ENCODE data around the gene TCEAL1. TPM values are rescaled to one million over a fixed set of nuclear protein-coding genes. Genes with fewer than 3 reads are reported as not detected.
"Not testable (repeated sequence)": the region's sequence is repeated elsewhere in the genome, so short reads cannot be mapped to it uniquely, and the experiment has no call there.

TCEAL1 gene
- total and polyA plus RNA-seq, 4 donors: 37.0 to 258 (median 147) TPM

DNA sequence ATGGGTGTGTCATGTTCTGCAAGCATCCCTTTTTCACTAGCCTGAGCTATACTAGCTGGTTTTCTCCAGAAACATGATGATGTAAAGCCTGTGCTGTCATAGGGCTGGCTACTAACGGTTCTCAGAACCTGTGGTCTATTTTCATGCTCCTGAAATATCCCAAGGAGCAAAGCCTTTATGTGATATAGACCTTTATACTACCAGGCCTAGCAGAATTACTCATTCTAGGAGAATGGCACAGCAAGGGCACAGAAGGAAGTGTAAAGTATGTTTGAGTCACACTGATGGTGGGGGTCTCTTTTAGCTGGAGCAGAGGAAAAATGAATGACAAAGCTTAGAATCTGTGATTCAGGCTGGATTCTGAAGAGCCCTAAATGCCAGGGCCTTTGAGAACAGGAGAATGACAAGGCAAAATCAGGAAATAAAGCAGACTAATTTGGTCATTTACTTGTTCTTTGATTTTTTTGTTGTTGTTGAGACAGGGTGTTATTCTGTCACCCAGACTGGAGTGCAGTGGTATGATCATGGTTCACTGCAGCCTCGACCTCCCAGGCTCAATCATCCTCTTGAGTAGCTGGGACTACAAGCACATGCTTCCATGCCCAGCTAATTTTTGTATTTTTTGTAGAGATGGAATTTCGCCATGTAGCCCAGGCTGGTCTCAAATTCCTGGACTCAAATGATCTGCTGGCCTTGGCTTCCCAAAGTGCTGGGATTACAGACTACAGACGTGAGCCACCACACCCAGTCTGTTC is 11.8 kb downstream of the TCEAL1 start:
- WGBS, 2 donors: 52 to 70% methylated on average over 4 of the region's 4 CpGs
- ATAC-seq (ENCODE audit: low FRiP score) (no peak), DNase-seq (no peak)
- H3K27ac ChIP-seq (ENCODE audit: low read depth in 1 of 2, low read length in 2 of 2): no peak overlapping the region
- H3K4me3 ChIP-seq (ENCODE audit: low read length in 2 of 2): no peak overlapping the region
- H3K4me1 ChIP-seq (ENCODE audit: control insufficient read depth in 1 of 2, insufficient read depth in 2 of 2, low read length in 2 of 2): no peaks in the 10 kb centered on the region
- intact Hi-C loops (cut with DNase I): no loop called here
- H3K27me3 ChIP-seq (ENCODE audit: control insufficient read depth in 1 of 2, insufficient read depth in 2 of 2, low read length in 1 of 2): no peaks in the 10 kb centered on the region
- H3K9me3 ChIP-seq (ENCODE audit: control insufficient read depth, low read length): no peaks in the 10 kb centered on the region
- H3K36me3 ChIP-seq (ENCODE audit: control insufficient read depth in 1 of 2, insufficient read depth in 2 of 2, low read length in 1 of 2): no peaks in the 10 kb centered on the region

DNA sequence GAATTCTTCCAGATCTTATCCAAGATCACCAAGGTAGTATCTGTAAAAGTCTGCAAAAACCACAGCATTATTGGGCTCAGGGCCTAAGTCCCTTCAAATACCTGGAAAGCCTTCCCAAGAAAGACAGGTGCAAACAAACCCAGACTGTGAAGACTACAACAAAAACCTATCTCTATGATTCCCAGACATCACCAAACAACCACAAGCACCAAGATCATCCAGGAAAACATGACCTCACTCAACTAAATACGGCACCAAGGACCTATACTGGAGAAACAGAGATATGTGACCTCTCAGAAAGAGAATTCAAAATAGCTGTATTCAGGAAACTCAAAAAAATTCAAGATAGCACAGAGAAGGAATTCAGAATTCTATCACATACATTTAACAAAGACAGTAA is 15.3 kb downstream of the TCEAL1 start:
- ATAC-seq (ENCODE audit: low FRiP score): no peak
- Histone ChIP-seq H3K9me3 (ENCODE audit: control insufficient read depth, low read length) (no peaks in the 10 kb centered on the region), H3K36me3 (ENCODE audit: control insufficient read depth in 1 of 2, insufficient read depth in 2 of 2, low read length in 1 of 2) (no peaks in the 10 kb centered on the region), H3K4me1 (ENCODE audit: control insufficient read depth in 1 of 2, insufficient read depth in 2 of 2, low read length in 2 of 2) (no peaks in the 10 kb centered on the region), H3K4me3 (ENCODE audit: low read length in 2 of 2) (no peak overlapping the region), H3K27ac (ENCODE audit: low read depth in 1 of 2, low read length in 2 of 2) (no peak overlapping the region), H3K27me3 (ENCODE audit: control insufficient read depth in 1 of 2, insufficient read depth in 2 of 2, low read length in 1 of 2) (no peaks in the 10 kb centered on the region)
- 62 to 83% methylated on average over 1 of the region's 1 CpG for WGBS, 2 donors
- no peak for DNase-seq
- intact Hi-C loops (cut with DNase I): no loop called here

DNA sequence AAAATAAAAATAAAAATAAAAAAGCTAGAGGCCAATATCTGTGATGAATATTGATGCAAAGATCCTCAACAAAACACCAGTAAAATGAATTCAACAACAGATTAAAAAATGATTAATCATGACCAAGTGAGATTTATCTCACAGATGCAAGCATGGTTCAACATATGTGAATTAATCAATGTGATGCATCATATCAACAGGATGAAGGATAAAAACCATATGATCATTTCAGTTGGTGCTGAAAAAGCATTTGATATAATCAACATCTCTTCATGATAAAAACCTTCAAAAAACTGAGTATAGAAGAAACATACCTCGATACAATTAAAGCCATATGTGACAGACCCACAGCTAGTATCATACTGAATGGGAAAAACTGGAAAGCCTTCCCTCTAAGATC is 18.9 kb downstream of the TCEAL1 start:
- no peaks in the 10 kb centered on the region for H3K27me3 ChIP-seq (ENCODE audit: control insufficient read depth in 1 of 2, insufficient read depth in 2 of 2, low read length in 1 of 2)
- no peak overlapping the region for H3K27ac ChIP-seq (ENCODE audit: low read depth in 1 of 2, low read length in 2 of 2)
- WGBS, 2 donors: 61 to 79% methylated on average over 1 of the region's 1 CpG
- H3K4me3 ChIP-seq (ENCODE audit: low read length in 2 of 2): no peak overlapping the region
- ATAC-seq (ENCODE audit: low FRiP score) (no peak), DNase-seq (no peak)
- intact Hi-C loops (cut with DNase I): no loop called here
- H3K4me1 ChIP-seq (ENCODE audit: control insufficient read depth in 1 of 2, insufficient read depth in 2 of 2, low read length in 2 of 2): no peaks in the 10 kb centered on the region
- H3K9me3 ChIP-seq (ENCODE audit: control insufficient read depth, low read length): no peaks in the 10 kb centered on the region
- H3K36me3 ChIP-seq (ENCODE audit: control insufficient read depth in 1 of 2, insufficient read depth in 2 of 2, low read length in 1 of 2): no peaks in the 10 kb centered on the region

DNA sequence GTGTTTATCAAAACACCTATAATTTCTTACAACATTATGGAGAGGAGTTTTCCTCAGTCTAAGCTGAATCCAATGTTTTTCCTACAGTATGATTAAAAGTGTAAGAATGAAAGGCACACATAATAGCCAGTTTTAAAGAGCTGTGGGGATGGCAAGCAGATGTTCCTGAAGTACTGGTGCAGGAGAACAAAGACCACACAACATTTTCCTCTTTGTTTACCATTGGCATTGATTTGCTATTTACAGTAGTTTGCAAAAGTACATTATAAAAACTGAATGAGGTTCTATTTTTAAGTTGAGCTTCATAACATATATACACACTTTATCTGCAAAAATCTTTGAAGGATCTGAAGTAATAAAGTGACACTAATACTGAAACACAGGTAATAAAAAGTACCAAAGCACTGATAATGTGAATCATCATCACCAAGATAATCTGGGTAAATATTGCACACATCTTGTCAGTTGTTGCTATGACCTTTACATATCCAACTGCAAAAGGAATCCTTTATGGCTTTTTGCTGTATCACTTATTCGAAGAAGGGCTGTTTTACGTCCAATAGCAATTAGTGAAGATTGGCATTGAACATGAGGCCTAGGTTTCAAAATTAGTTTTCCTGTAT is 22.5 kb downstream of the TCEAL1 start:
- H3K9me3 ChIP-seq (ENCODE audit: control insufficient read depth, low read length): no peaks in the 10 kb centered on the region
- DNase-seq (no peak), ATAC-seq (ENCODE audit: low FRiP score) (no peak)
- no peaks in the 10 kb centered on the region for H3K27me3 ChIP-seq (ENCODE audit: control insufficient read depth in 1 of 2, insufficient read depth in 2 of 2, low read length in 1 of 2)
- H3K4me3 ChIP-seq (ENCODE audit: low read length in 2 of 2): no peak overlapping the region
- H3K27ac ChIP-seq (ENCODE audit: low read depth in 1 of 2, low read length in 2 of 2): no peak overlapping the region
- H3K36me3 ChIP-seq (ENCODE audit: control insufficient read depth in 1 of 2, insufficient read depth in 2 of 2, low read length in 1 of 2): no peaks in the 10 kb centered on the region
- intact Hi-C loops (cut with DNase I): no loop called here
- no peaks in the 10 kb centered on the region for H3K4me1 ChIP-seq (ENCODE audit: control insufficient read depth in 1 of 2, insufficient read depth in 2 of 2, low read length in 2 of 2)
- WGBS, 2 donors: 97 to 99% methylated on average over 2 of the region's 2 CpGs

DNA sequence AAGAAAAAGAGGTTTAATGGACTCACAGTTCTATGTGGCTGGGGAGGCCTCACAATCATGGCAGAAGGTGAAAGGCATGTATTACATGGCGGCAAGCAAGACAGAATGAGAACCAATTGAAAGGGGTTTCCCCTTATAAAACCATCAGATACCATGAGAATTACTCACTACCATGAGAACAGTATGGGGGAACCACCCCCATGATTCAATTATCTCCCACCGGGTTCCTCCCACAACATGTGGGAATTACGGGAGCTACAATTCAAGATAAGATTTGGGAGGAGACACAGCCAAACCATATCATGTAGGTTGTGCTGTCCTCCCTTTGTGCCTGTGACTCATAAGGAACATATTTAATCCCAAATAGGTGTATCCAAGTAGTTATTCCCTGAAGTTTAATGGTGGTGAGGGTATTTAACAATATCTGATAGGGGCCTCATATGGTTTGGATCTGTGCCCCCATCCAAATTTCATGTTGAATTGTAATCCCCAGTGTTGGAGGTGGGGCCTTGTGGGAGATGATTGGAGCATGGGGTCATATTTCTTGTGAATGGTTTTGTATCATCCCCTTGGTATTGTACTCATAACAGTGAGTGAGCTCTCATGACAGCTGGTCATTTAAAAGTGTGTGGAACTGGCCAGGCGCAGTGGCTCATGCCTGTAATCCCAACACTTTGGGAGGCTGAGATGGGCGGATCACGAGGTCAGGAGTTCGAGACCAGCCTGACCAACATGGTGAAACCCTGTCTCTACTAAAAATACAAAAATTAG is 26.6 kb downstream of the TCEAL1 start:
- H3K36me3 ChIP-seq (ENCODE audit: control insufficient read depth in 1 of 2, insufficient read depth in 2 of 2, low read length in 1 of 2); H3K4me1 ChIP-seq (ENCODE audit: control insufficient read depth in 1 of 2, insufficient read depth in 2 of 2, low read length in 2 of 2); H3K4me3 ChIP-seq (ENCODE audit: low read length in 2 of 2); H3K27me3 ChIP-seq (ENCODE audit: control insufficient read depth in 1 of 2, insufficient read depth in 2 of 2, low read length in 1 of 2); intact Hi-C loops (cut with DNase I); H3K9me3 ChIP-seq (ENCODE audit: control insufficient read depth, low read length); ATAC-seq (ENCODE audit: low FRiP score); H3K27ac ChIP-seq (ENCODE audit: low read depth in 1 of 2, low read length in 2 of 2); DNase-seq: not testable (repeated sequence)
- 82 to 96% methylated on average over 7 of the region's 7 CpGs for WGBS, 2 donors

DNA sequence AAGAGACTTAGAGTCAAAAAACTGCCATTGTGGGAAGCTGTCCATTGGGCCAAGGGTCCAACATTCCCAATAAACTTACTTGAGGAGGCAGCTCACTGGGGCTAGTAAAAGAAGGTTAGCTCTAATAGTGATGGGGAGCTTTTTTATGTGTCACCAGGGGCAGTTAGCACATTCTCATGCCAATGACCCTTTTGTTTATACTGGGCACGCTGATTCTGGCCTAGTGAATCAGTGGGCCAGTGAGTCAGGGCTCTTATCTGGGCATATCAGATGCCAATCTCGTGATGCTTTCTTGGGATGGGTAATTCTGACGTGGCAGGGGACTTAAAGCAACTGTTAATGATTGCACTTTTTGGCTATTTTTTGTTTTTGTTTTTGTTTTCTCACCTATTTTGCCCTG is 27.8 kb downstream of the TCEAL1 start:
- Histone ChIP-seq H3K4me1 (ENCODE audit: control insufficient read depth in 1 of 2, insufficient read depth in 2 of 2, low read length in 2 of 2) (peaks cover 0 to 2% of the 10 kb centered on the region in 2 donors), H3K27ac (ENCODE audit: low read depth in 1 of 2, low read length in 2 of 2) (no peak overlapping the region), H3K4me3 (ENCODE audit: low read length in 2 of 2) (no peak overlapping the region), H3K9me3 (ENCODE audit: control insufficient read depth, low read length) (no peaks in the 10 kb centered on the region), H3K36me3 (ENCODE audit: control insufficient read depth in 1 of 2, insufficient read depth in 2 of 2, low read length in 1 of 2) (no peaks in the 10 kb centered on the region), H3K27me3 (ENCODE audit: control insufficient read depth in 1 of 2, insufficient read depth in 2 of 2, low read length in 1 of 2) (no peaks in the 10 kb centered on the region)
- intact Hi-C loops (cut with DNase I): no loop called here
- WGBS, 2 donors: 9 to 17% methylated on average over 3 of the region's 3 CpGs
- DNase-seq (no peak), ATAC-seq (ENCODE audit: low FRiP score) (no peak)

DNA sequence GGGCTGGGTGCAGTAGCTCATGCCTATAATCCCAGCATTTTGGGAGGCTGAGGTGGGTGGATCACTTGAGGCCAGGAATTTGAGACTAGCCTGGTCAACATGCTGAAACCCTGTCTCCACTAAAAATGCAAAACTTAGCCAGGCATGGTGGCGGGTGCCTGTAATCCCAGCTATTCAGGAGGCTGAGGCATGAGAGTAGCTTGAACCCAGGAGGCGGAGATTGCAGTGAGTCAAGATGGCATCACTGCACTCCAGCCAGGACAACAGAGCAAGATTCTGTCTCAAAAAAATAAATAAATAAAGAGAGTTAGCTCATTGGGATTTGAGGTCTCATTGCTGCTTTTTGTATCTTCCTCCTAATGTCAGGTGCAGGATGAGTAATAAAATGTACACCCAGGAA is 28.3 kb downstream of the TCEAL1 start:
- H3K9me3 ChIP-seq (ENCODE audit: control insufficient read depth, low read length); H3K4me3 ChIP-seq (ENCODE audit: low read length in 2 of 2); H3K27ac ChIP-seq (ENCODE audit: low read depth in 1 of 2, low read length in 2 of 2); H3K36me3 ChIP-seq (ENCODE audit: control insufficient read depth in 1 of 2, insufficient read depth in 2 of 2, low read length in 1 of 2); DNase-seq; intact Hi-C loops (cut with DNase I); H3K27me3 ChIP-seq (ENCODE audit: control insufficient read depth in 1 of 2, insufficient read depth in 2 of 2, low read length in 1 of 2); ATAC-seq (ENCODE audit: low FRiP score); H3K4me1 ChIP-seq (ENCODE audit: control insufficient read depth in 1 of 2, insufficient read depth in 2 of 2, low read length in 2 of 2): not testable (repeated sequence)
- WGBS, 2 donors: 94% methylated on average over 2 of the region's 2 CpGs

DNA sequence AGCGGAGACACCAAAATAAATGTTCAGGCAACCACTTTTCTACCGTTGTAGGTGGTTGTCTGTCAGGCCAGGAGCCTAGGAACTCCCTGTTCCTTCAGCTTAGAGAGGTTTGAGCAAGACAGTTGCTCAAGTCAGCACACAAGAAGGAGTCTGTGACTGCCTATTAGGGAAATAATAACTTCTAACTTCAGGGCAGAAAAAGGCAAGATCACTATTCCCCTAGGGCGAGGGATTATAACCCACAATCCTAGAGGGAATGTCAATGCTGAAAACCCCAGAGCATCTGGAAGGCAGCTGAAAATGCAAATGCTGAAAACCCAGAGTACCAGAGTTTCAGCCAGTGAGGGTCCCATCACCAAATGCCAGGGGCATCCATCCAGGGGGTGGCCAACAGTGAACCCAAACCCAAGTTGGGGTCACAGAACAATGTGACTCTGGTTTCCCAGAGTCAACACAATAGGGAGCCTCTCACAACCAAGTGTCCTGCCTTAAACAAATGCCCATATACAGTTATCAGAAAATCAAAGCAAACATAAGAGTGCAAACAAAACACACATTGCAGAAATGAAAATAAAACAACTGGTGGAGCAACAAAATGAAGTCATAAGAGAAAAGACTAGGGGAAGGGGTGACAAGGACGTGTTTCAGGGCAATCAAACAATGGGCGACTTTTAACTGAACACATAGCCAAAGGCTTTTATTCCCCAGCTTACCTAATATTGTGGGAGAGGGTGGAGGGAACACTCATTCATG is 30.1 kb downstream of the TCEAL1 start:
- no peaks in the 10 kb centered on the region for H3K36me3 ChIP-seq (ENCODE audit: control insufficient read depth in 1 of 2, insufficient read depth in 2 of 2, low read length in 1 of 2)
- ATAC-seq (ENCODE audit: low FRiP score): no peak
- intact Hi-C loops (cut with DNase I): no loop called here
- H3K27ac ChIP-seq (ENCODE audit: low read depth in 1 of 2, low read length in 2 of 2): no peak overlapping the region
- H3K4me1 ChIP-seq (ENCODE audit: control insufficient read depth in 1 of 2, insufficient read depth in 2 of 2, low read length in 2 of 2): peaks cover 0 to 2% of the 10 kb centered on the region in 2 donors
- WGBS, 2 donors: 61 to 84% methylated on average over 5 of the region's 5 CpGs
- H3K9me3 ChIP-seq (ENCODE audit: control insufficient read depth, low read length): no peaks in the 10 kb centered on the region
- no peak overlapping the region for H3K4me3 ChIP-seq (ENCODE audit: low read length in 2 of 2)
- H3K27me3 ChIP-seq (ENCODE audit: control insufficient read depth in 1 of 2, insufficient read depth in 2 of 2, low read length in 1 of 2): no peaks in the 10 kb centered on the region
- no peak for DNase-seq
